Tibial artery (tissue), 4 donors: ENCODE data around the gene RXRB.
A peak's percentile ranks its signal among the peaks of the same experiment; 100 is the strongest.
"Not testable (repeated sequence)": the region's sequence is repeated elsewhere in the genome, so short reads cannot be mapped to it uniquely, and the experiment has no call there.

Source experiments
- DNase-seq, 2 donors: peaks; one replicate each; pipeline ENCODE4 v3.0.0-alpha.2; 2019
- H3K27ac ChIP-seq, 2 donors: fragments of 200-600 bp; sonication (generic) in 1 of 2; 1 replicate in 1 of 2; 2 replicates in 1 of 2; pipeline ENCODE4 v1.5.1; 2018 to 2019; ENCODE audit warnings: mild to moderate bottlenecking in 1 of 2
- H3K27me3 ChIP-seq, 2 donors: fragments of 200-600 bp; sonication (generic) in 1 of 2; one replicate each; pipeline versions ENCODE4 v1.5.1 to v1.6.0; 2016 to 2019
- H3K36me3 ChIP-seq, 3 donors: fragments of 200-600 bp; sonication (generic) in 2 of 3; one replicate each; pipeline ENCODE4 v1.5.1; 2016 to 2019; ENCODE audit warnings: mild to moderate bottlenecking in 2 of 3
- H3K4me1 ChIP-seq, 4 donors: fragments of 200-600 bp; sonication (generic) in 2 of 4; 1 replicate in 3 of 4; 2 replicates in 1 of 4; pipeline ENCODE4 v1.5.1; 2016 to 2019
- H3K4me3 ChIP-seq, 2 donors: fragments of 200-600 bp; sonication (generic) in 1 of 2; 1 replicate in 1 of 2; 2 replicates in 1 of 2; pipeline ENCODE4 v1.5.1; 2018 to 2019; ENCODE audit warnings: mild to moderate bottlenecking in 2 of 2
- H3K9me3 ChIP-seq, 3 donors: fragments of 200-600 bp; sonication (generic) in 1 of 3; one replicate each; pipeline ENCODE4 v1.5.1; 2016 to 2019
- intact Hi-C: fragments of 100-400 bp; cut with DNase I; formaldehyde crosslinking; loops from one replicate; pipeline ENCODE4 v1.15.0; 2023; ENCODE audit warnings: low total_unique reads
- TF ChIP-seq, protein P1 (sequence below), 2 experiments: fragments of 200-600 bp in 1 of 2; fragments of 450-650 bp in 1 of 2; IDR thresholded peaks; one replicate each; pipeline ENCODE4 v1.5.1; 2017 to 2019; ENCODE audit warnings: antibody characterized with exemption in 2 of 2, mild to moderate bottlenecking in 1 of 2, moderate library complexity in 1 of 2

Gene RXRB

GRCh38 chr6:33151050-33151449, 49.4 kb downstream of the RXRB start:
- Histone ChIP-seq H3K27ac (no peak overlapping the region), H3K27me3 (peaks cover 0 to 38% of the 10 kb centered on the region in 2 donors), H3K4me3 (no peak overlapping the region), H3K4me1 (no peaks in the 10 kb centered on the region), H3K36me3 (no peaks in the 10 kb centered on the region), H3K9me3 (peaks cover 0 to 9% (median 7%) of the 10 kb centered on the region in 3 donors)
- TF ChIP-seq, protein P1, sequence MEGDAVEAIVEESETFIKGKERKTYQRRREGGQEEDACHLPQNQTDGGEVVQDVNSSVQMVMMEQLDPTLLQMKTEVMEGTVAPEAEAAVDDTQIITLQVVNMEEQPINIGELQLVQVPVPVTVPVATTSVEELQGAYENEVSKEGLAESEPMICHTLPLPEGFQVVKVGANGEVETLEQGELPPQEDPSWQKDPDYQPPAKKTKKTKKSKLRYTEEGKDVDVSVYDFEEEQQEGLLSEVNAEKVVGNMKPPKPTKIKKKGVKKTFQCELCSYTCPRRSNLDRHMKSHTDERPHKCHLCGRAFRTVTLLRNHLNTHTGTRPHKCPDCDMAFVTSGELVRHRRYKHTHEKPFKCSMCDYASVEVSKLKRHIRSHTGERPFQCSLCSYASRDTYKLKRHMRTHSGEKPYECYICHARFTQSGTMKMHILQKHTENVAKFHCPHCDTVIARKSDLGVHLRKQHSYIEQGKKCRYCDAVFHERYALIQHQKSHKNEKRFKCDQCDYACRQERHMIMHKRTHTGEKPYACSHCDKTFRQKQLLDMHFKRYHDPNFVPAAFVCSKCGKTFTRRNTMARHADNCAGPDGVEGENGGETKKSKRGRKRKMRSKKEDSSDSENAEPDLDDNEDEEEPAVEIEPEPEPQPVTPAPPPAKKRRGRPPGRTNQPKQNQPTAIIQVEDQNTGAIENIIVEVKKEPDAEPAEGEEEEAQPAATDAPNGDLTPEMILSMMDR (IDR thresholded peaks at IDR 0.05): no peak
- DNase-seq: no peak
- intact Hi-C loops: no loop called here

- intact Hi-C loops, DNase-seq: not testable (repeated sequence)
- H3K27me3 ChIP-seq: peaks cover 0 to 39% of the 10 kb centered on the region in 2 donors
Measured at GRCh38 chr6:33150560-33150959, 49.9 kb downstream of the RXRB start.

DNA sequence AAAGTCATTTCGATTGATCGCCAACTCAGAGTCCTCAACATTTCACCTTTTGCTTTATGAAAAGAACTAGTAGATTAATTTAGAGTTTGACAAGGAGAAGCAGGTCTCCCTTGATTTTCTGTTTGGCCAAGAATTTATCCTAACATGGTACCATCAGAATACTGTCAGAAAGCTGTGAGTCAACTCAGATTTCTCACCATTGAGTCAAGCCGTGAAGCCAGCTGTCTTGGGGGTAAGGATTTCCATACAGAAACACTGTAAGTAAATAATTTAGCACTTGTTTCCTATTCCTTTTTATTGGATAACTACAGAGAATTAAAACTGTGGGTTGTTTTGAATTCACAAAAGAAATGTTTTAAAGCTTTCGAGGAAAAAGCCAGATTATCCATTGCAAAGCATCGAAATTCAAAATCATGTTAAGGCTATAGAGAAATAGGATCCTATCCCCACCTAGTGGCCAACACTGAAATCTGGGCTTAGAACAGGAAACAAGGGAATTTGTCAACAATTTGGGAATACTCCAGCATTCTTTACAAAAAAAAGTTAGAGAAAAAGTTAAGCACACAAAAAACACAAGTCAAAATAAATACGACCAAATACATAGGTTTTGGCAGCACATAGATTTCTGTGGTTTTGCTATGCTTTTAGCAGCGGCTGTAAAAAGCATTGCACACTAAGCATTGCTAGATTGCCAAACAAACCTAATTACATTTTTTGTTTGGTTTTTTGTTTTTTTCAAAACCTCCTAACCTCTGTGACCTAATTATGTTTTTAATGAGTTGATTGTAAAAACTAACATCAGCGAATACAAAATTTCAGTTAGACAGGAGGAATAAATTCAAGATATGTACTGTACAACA, 52.4 kb downstream of the RXRB start:
- Histone ChIP-seq H3K36me3 (no peaks in the 10 kb centered on the region), H3K9me3 (peaks cover 0 to 9% (median 7%) of the 10 kb centered on the region in 3 donors), H3K4me3 (no peak overlapping the region), H3K4me1 (no peaks in the 10 kb centered on the region), H3K27ac (no peak overlapping the region), H3K27me3 (peaks cover 0 to 38% of the 10 kb centered on the region in 2 donors)
- no peak for DNase-seq
- intact Hi-C loops: no loop called here
- TF ChIP-seq, protein P1 (IDR thresholded peaks at IDR 0.05): peak; percentile 76 to 79

More at GRCh38 chr6:33150560-33150959, 49.9 kb downstream of the RXRB start:
- H3K4me1 ChIP-seq, H3K4me3 ChIP-seq, H3K9me3 ChIP-seq, H3K27ac ChIP-seq, H3K36me3 ChIP-seq: not testable (repeated sequence)

DNA sequence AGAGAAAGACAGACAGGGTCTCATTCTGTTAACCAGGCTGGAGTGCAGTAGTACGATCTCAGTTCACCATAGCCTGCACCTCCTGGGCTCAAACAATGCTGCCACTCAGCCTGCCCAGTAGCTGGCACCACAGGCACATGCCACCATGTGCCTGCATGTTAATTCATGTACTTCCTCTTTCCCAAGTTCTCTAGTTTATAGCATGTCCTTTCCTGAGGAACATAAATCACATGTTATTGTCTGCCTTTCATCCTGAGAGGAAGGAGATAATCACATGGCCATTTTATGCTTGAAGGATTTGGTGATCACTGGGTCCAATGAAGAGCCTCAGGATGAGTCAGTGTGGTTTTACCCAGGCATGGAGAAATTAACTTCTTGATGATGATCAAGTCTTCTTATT, 56.1 kb downstream of the RXRB start:
- intact Hi-C loops: no loop called here
- Histone ChIP-seq H3K9me3 (no peaks in the 10 kb centered on the region), H3K4me3 (no peak overlapping the region), H3K36me3 (no peaks in the 10 kb centered on the region), H3K4me1 (no peaks in the 10 kb centered on the region), H3K27me3 (peaks cover 0 to 27% of the 10 kb centered on the region in 2 donors), H3K27ac (no peak overlapping the region)
- DNase-seq: no peak
- TF ChIP-seq, protein P1 (IDR thresholded peaks at IDR 0.05): no peak
